ENCODE data around the gene RDH5.

Gene RDH5

GRCh38 chr12:55706568-55707218 is 13.5 kb upstream of the RDH5 start:
- DNase-seq (ENCODE audit: extremely low spot score): no peak
- no peak for TF ChIP-seq TARDBP (IDR thresholded peaks at IDR 0.05)
- no peak for TF ChIP-seq HDGF (IDR thresholded peaks at IDR 0.05; ENCODE audit: borderline replicate concordance)
- no peak for TF ChIP-seq SP1 (IDR thresholded peaks at IDR 0.05)
- no peak for TF ChIP-seq CTBP1 (IDR thresholded peaks at IDR 0.05; ENCODE audit: borderline replicate concordance)
- no peak for TF ChIP-seq ZNF384 (IDR thresholded peaks at IDR 0.05)
- no peak for TF ChIP-seq LEF1 (IDR thresholded peaks at IDR 0.05; ENCODE audit: borderline replicate concordance)
- no peak for TF ChIP-seq NFRKB (IDR thresholded peaks at IDR 0.05)
- TF ChIP-seq FOXA1 (IDR thresholded peaks at IDR 0.05): no peak
- TF ChIP-seq FOXK2 (IDR thresholded peaks at IDR 0.05): no peak
- TF ChIP-seq SUZ12 (IDR thresholded peaks at IDR 0.05): no peak
- no peak for TF ChIP-seq PKNOX1 (IDR thresholded peaks at IDR 0.05)
- no peak for TF ChIP-seq FOXM1 (IDR thresholded peaks at IDR 0.05; ENCODE audit: borderline replicate concordance)
- no peak for TF ChIP-seq BHLHE40 (IDR thresholded peaks at IDR 0.05; ENCODE audit: borderline replicate concordance)
- CTCF ChIA-PET: interaction anchor here (0.6 to 1.8 kb wide), 9 partner anchors 9 to 111 kb away, joined by 3 to 10 read pairs (median 4); partner anchors contain the start of genes BLOC1S1, ORMDL2 and SARNP
- POLR2A ChIA-PET: interaction anchor here (0.5 to 2.9 kb wide), 9 partner anchors 10 to 271 kb away, joined by 3 to 18 read pairs (median 3); partner anchors contain the start of genes BLOC1S1, CD63, ORMDL2 and RDH5

DNA sequence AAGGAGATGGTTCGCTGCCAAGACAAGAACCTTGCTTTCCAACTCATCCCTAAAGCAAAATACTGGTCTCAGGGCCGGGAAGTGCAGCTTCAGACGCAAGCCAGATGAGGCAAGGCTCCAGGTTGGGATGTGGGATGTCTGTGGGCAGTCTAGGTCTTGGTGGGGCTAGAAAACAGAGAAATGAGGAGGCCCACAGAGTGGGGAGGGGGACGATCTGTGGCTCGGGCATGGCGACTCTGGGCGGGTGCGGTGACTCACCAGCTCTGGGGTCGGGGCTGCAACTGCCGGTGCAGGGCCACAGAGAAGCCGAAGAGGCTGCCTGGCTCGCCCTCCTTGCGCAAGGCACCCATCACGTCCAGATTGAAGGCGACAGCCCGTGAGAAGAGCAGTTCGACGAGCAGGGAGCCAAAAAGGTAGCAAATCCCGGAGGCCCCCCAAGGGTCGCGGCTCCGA is 12.9 kb upstream of the RDH5 start:
- ChIA-PET CTCF (interaction anchor here (0.6 to 1.8 kb wide), 4 partner anchors 12 to 51 kb away, joined by 3 to 6 read pairs (median 3); no protein-coding TSS in a partner anchor), POLR2A (interaction anchor here (0.5 to 2.9 kb wide), 8 partner anchors 9 to 272 kb away, joined by 3 to 18 read pairs (median 4); partner anchors contain the start of genes BLOC1S1, CD63, ORMDL2 and SARNP)
- DNase-seq (ENCODE audit: extremely low spot score): peak; percentile 15
- no peak for TF ChIP-seq FOXK2 (IDR thresholded peaks at IDR 0.05)
- no peak for TF ChIP-seq TARDBP (IDR thresholded peaks at IDR 0.05)
- TF ChIP-seq PKNOX1 (IDR thresholded peaks at IDR 0.05): no peak
- no peak for TF ChIP-seq ARNT (IDR thresholded peaks at IDR 0.05)
- TF ChIP-seq ZNF384 (IDR thresholded peaks at IDR 0.05): no peak
- no peak for TF ChIP-seq BHLHE40 (IDR thresholded peaks at IDR 0.05; ENCODE audit: borderline replicate concordance)
- no peak for TF ChIP-seq NFRKB (IDR thresholded peaks at IDR 0.05)
- TF ChIP-seq SP1 (IDR thresholded peaks at IDR 0.05): no peak
- no peak for TF ChIP-seq HDGF (IDR thresholded peaks at IDR 0.05; ENCODE audit: borderline replicate concordance)
- no peak for TF ChIP-seq LEF1 (IDR thresholded peaks at IDR 0.05; ENCODE audit: borderline replicate concordance)
- no peak for TF ChIP-seq CTBP1 (IDR thresholded peaks at IDR 0.05; ENCODE audit: borderline replicate concordance)
- TF ChIP-seq FOXA1 (IDR thresholded peaks at IDR 0.05): no peak
- TF ChIP-seq SUZ12 (IDR thresholded peaks at IDR 0.05): no peak
- no peak for TF ChIP-seq L3MBTL2 (conservative IDR thresholded peaks at IDR 0.05)
- no peak for TF ChIP-seq ELF4 (IDR thresholded peaks at IDR 0.05)
- no peak for TF ChIP-seq FOXM1 (IDR thresholded peaks at IDR 0.05; ENCODE audit: borderline replicate concordance)

- ChIA-PET POLR2A (interaction anchor here (0.8 to 2.4 kb wide), 4 partner anchors 12 to 36 kb away, joined by 3 to 9 read pairs (median 4); partner anchors contain the start of gene CD63), CTCF (interaction anchor here (0.8 kb wide), 1 partner anchor 11 kb away, joined by 3 read pairs; no protein-coding TSS in a partner anchor)
- DNase-seq (ENCODE audit: extremely low spot score): peak; percentile 84
- no peak for TF ChIP-seq ZNF384 (IDR thresholded peaks at IDR 0.05)
- no peak for TF ChIP-seq FOXA1 (IDR thresholded peaks at IDR 0.05)
- TF ChIP-seq FOXM1 (IDR thresholded peaks at IDR 0.05; ENCODE audit: borderline replicate concordance): no peak
- no peak for TF ChIP-seq SUZ12 (IDR thresholded peaks at IDR 0.05)
- no peak for TF ChIP-seq HDGF (IDR thresholded peaks at IDR 0.05; ENCODE audit: borderline replicate concordance)
- no peak for TF ChIP-seq ELF4 (IDR thresholded peaks at IDR 0.05)
- TF ChIP-seq BHLHE40 (IDR thresholded peaks at IDR 0.05; ENCODE audit: borderline replicate concordance): no peak
- TF ChIP-seq SP1 (IDR thresholded peaks at IDR 0.05): no peak
Measured at GRCh38 chr12:55707841-55708694, 12.1 kb upstream of the RDH5 start, which contains the start of gene ITGA7. Gene ITGA7, minus strand, starts transcription at chr12:55707904. Its CDS starts 222 bp downstream, at chr12:55707682.

GRCh38 chr12:55708695-55709233 is 11.4 kb upstream of the RDH5 start:
- ChIA-PET POLR2A (interaction anchor here (1.1 kb wide), 1 partner anchor 27 kb away, joined by 4 read pairs; a partner anchor contains a TSS), CTCF (no interaction called here)
- TF ChIP-seq NFRKB (IDR thresholded peaks at IDR 0.05) (no peak), FOXA1 (IDR thresholded peaks at IDR 0.05) (no peak), HDGF (IDR thresholded peaks at IDR 0.05; ENCODE audit: borderline replicate concordance) (no peak), CTBP1 (IDR thresholded peaks at IDR 0.05; ENCODE audit: borderline replicate concordance) (no peak), LEF1 (IDR thresholded peaks at IDR 0.05; ENCODE audit: borderline replicate concordance) (no peak), SP1 (IDR thresholded peaks at IDR 0.05) (no peak), PKNOX1 (IDR thresholded peaks at IDR 0.05) (no peak), FOXK2 (IDR thresholded peaks at IDR 0.05) (no peak), ZNF384 (IDR thresholded peaks at IDR 0.05) (no peak), ARNT (IDR thresholded peaks at IDR 0.05) (no peak)
- no peak for DNase-seq (ENCODE audit: extremely low spot score)

All from HEK293T (cell line).